Measurements from ENCODE around the gene PFDN2.

Gene PFDN2

DNA sequence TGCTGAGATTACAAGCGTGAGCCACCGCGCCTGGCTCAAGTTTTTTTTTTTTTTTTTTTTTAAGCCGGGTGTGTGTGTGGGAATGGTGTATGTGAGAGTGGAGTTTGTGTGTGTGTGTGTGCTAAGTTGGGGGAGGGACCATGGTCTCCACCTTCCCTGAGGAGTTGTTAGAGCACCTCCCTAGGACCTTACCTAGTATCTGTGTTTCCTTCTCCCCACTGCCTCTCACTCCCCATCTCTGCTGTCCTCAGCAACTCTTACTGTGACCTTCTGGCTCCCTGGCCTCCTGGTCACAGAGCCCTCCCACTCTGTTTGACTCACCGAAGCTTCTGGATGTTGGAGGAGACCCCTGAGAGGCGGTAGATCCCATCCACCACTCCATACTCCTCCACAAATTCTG lies 58.5 kb downstream of the PFDN2 start:
- Histone ChIP-seq H3K27ac (ENCODE audit: low read length) (no peak overlapping the region), H3K27me3 (ENCODE audit: control insufficient read depth, insufficient read depth, low read length) (no peaks in the 10 kb centered on the region), H3K4me1 (ENCODE audit: control insufficient read depth, low read depth, low read length) (peaks cover 7% of the 10 kb centered on the region), H3K4me3 (ENCODE audit: low read length) (no peak overlapping the region), H3K36me3 (ENCODE audit: control insufficient read depth, low read depth, low read length) (no peaks in the 10 kb centered on the region), H3K9ac (ENCODE audit: low read length) (no peak overlapping the region), H3K9me3 (ENCODE audit: control insufficient read depth, low read depth, low read length) (no peaks in the 10 kb centered on the region)

DNA sequence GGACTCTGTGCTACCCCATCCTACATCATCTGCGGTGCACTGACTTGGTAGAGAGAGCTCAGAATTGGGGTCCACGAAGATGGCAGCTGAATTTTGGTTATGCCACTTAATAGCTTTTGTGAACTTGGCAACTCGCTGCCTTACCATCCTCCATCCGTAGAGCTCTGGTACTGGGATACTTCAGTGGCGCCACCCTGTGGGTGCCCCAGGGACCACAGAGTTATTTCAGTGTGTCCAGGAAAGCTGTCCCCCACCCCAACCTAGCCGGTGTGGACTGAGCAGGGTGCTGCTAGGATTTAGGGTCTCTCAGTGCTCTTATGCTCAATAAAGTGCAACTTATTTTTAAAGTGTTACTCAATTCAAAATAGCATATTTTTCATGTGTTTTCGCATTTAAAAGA lies 63.0 kb downstream of the PFDN2 start:
- Histone ChIP-seq H3K4me3 (ENCODE audit: low read length) (no peak overlapping the region), H3K9ac (ENCODE audit: low read length) (no peak overlapping the region)

DNA sequence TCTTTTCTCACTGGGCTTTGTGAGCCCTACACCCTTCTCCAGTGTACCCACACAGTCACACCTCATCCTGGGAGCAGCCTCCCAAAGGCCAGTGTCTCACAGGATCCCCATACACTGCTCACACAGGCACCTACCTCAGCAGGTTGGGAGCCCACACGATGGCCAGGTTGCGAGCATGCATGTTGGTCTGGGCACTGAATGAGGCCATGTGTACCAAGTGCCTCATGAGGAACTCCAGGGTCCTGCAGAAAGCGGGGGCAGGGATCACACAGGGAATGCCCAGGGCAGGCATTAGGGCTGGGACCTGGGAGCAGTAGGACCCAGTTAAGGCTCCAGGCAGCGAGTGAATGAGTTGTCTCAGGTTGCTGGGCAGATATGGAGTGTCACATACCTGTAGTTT lies 63.6 kb downstream of the PFDN2 start:
- H3K4me1 ChIP-seq (ENCODE audit: control insufficient read depth, low read depth, low read length): no peaks in the 10 kb centered on the region
- H3K9me3 ChIP-seq (ENCODE audit: control insufficient read depth, low read depth, low read length): no peaks in the 10 kb centered on the region
- no peaks in the 10 kb centered on the region for H3K36me3 ChIP-seq (ENCODE audit: control insufficient read depth, low read depth, low read length)
- H3K27ac ChIP-seq (ENCODE audit: low read length): no peak overlapping the region
- no peaks in the 10 kb centered on the region for H3K27me3 ChIP-seq (ENCODE audit: control insufficient read depth, insufficient read depth, low read length)
- no peak overlapping the region for H3K9ac ChIP-seq (ENCODE audit: low read length)
- no peak overlapping the region for H3K4me3 ChIP-seq (ENCODE audit: low read length)

More for the DNA sequence above, 63.0 kb downstream of the PFDN2 start:
- no peaks in the 10 kb centered on the region for H3K36me3 ChIP-seq (ENCODE audit: control insufficient read depth, low read depth, low read length)
- no peak overlapping the region for H3K27ac ChIP-seq (ENCODE audit: low read length)
- no peaks in the 10 kb centered on the region for H3K9me3 ChIP-seq (ENCODE audit: control insufficient read depth, low read depth, low read length)
- no peaks in the 10 kb centered on the region for H3K27me3 ChIP-seq (ENCODE audit: control insufficient read depth, insufficient read depth, low read length)
- no peaks in the 10 kb centered on the region for H3K4me1 ChIP-seq (ENCODE audit: control insufficient read depth, low read depth, low read length)

DNA sequence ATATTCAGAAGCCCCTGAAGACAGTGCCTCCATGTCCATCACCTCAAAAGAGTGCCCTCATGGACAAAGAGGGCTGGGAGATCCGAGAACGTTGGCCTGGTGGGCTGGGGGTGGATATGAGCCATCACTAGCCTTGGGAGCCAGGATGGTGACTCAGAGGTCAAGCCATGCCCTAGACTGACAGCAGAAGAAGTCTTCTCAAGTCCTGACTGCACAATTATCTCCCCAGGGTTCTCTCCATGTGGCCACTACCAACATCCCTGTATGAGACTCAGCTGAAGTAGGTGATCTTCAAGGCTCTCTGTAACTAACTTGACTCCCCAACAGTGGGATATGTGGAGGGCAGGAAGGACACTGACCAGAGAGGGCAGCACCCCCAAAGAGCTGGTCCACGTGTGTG lies 64.9 kb downstream of the PFDN2 start:
- no peak overlapping the region for H3K27ac ChIP-seq (ENCODE audit: low read length)
- no peaks in the 10 kb centered on the region for H3K36me3 ChIP-seq (ENCODE audit: control insufficient read depth, low read depth, low read length)
- peaks cover 11% of the 10 kb centered on the region for H3K27me3 ChIP-seq (ENCODE audit: control insufficient read depth, insufficient read depth, low read length)
- no peaks in the 10 kb centered on the region for H3K9me3 ChIP-seq (ENCODE audit: control insufficient read depth, low read depth, low read length)
- H3K9ac ChIP-seq (ENCODE audit: low read length): no peak overlapping the region
- H3K4me1 ChIP-seq (ENCODE audit: control insufficient read depth, low read depth, low read length): no peaks in the 10 kb centered on the region
- H3K4me3 ChIP-seq (ENCODE audit: low read length): no peak overlapping the region

- no peaks in the 10 kb centered on the region for H3K36me3 ChIP-seq (ENCODE audit: control insufficient read depth, low read depth, low read length)
Observed at GRCh38 chr1:161051219-161051618, 66.6 kb downstream of the PFDN2 start.

More at GRCh38 chr1:161051219-161051618, 66.6 kb downstream of the PFDN2 start:
- Histone ChIP-seq H3K9ac (ENCODE audit: low read length) (no peak overlapping the region), H3K27me3 (ENCODE audit: control insufficient read depth, insufficient read depth, low read length) (peaks cover 22% of the 10 kb centered on the region), H3K4me1 (ENCODE audit: control insufficient read depth, low read depth, low read length) (peaks cover 5% of the 10 kb centered on the region), H3K9me3 (ENCODE audit: control insufficient read depth, low read depth, low read length) (peaks cover 6% of the 10 kb centered on the region), H3K27ac (ENCODE audit: low read length) (no peak overlapping the region), H3K4me3 (ENCODE audit: low read length) (no peak overlapping the region)
